NCI-H1436 (cell line): Measurements from ENCODE around the gene SLC28A1.
"Not testable (repeated sequence)": the region's sequence is repeated elsewhere in the genome, so short reads cannot be mapped to it uniquely, and the experiment has no call there.

Source experiments
- DNase-seq: peaks from one replicate; lab custom pipeline; 2025; lab: John Stamatoyannopoulos, UW

Gene SLC28A1

GRCh38 chr15:84862214-84862975 is 22.1 kb upstream of the SLC28A1 start:
- DNase-seq: no peak

GRCh38 chr15:84863565-84864443 is 20.7 kb upstream of the SLC28A1 start:
- no peak for DNase-seq

GRCh38 chr15:84864444-84864795 is 20.0 kb upstream of the SLC28A1 start:
- DNase-seq: no peak

- DNase-seq: no peak
These were observed 19.3 kb upstream of the SLC28A1 start for GRCh38 chr15:84865074-84865569.

GRCh38 chr15:84868037-84868880 is 16.2 kb upstream of the SLC28A1 start:
- DNase-seq: no peak

GRCh38 chr15:84869510-84869909 is 15.0 kb upstream of the SLC28A1 start:
- no peak for DNase-seq

- DNase-seq: no peak
These were observed 13.0 kb upstream of the SLC28A1 start for GRCh38 chr15:84871428-84871985.

GRCh38 chr15:84872009-84872910 is 12.2 kb upstream of the SLC28A1 start:
- no peak for DNase-seq

- no peak for DNase-seq
These were observed 10.5 kb upstream of the SLC28A1 start for GRCh38 chr15:84873997-84874396.

- peak; percentile 66 for DNase-seq
These were observed 9.3 kb upstream of the SLC28A1 start for GRCh38 chr15:84874981-84875699.

GRCh38 chr15:84876269-84876668 is 8.2 kb upstream of the SLC28A1 start:
- no peak for DNase-seq

- not testable (repeated sequence) for DNase-seq
These were observed 6.8 kb upstream of the SLC28A1 start for GRCh38 chr15:84877701-84878100.

GRCh38 chr15:84878504-84878903 is 6.0 kb upstream of the SLC28A1 start:
- DNase-seq: peak; percentile 51

- no peak for DNase-seq
These were observed 5.2 kb upstream of the SLC28A1 start for GRCh38 chr15:84879088-84879780.

- no peak for DNase-seq
These were observed 4.5 kb upstream of the SLC28A1 start for GRCh38 chr15:84880007-84880406.

- DNase-seq: no peak
These were observed 3.5 kb upstream of the SLC28A1 start for GRCh38 chr15:84880822-84881519.

GRCh38 chr15:84881520-84881830 is 3.0 kb upstream of the SLC28A1 start:
- DNase-seq: no peak

- no peak for DNase-seq
These were observed 996 bp upstream of the SLC28A1 start for GRCh38 chr15:84883466-84883865.

GRCh38 chr15:84885801-84886200 is 1.3 kb downstream of the SLC28A1 start:
- no peak for DNase-seq
